HG03378 (cell line): ENCODE data around the gene DCHS1.

ENCODE experiments used
- ATAC-seq: cut with Tn5 transposase; IDR thresholded peaks from one replicate; pipeline ENCODE4 v1.9.1; 2021; ENCODE audit warnings: mild to moderate bottlenecking, moderate library complexity; ENCODE audit not compliant: unreplicated experiment

The DCHS1 gene

GRCh38 chr11:6599881-6600390, 55.7 kb downstream of the DCHS1 start:
- no peak for ATAC-seq

- ATAC-seq, result no peak
Measured at GRCh38 chr11:6599449-6599848, 56.2 kb downstream of the DCHS1 start.

- no peak for ATAC-seq
Measured at GRCh38 chr11:6598555-6598954, 57.1 kb downstream of the DCHS1 start.

- ATAC-seq, result no peak
Measured at GRCh38 chr11:6596239-6596877, 59.3 kb downstream of the DCHS1 start.

- no peak for ATAC-seq
Measured at GRCh38 chr11:6594142-6594768, 61.4 kb downstream of the DCHS1 start.

GRCh38 chr11:6588018-6588417, 67.6 kb downstream of the DCHS1 start:
- ATAC-seq, result no peak

- ATAC-seq, result no peak
Measured at GRCh38 chr11:6587360-6587953, 68.2 kb downstream of the DCHS1 start.

GRCh38 chr11:6586434-6587359, 68.9 kb downstream of the DCHS1 start:
- no peak for ATAC-seq

- ATAC-seq, result no peak
Measured at GRCh38 chr11:6584528-6584927, 71.1 kb downstream of the DCHS1 start.

GRCh38 chr11:6583584-6583983, 72.0 kb downstream of the DCHS1 start:
- no peak for ATAC-seq

- no peak for ATAC-seq
Measured at GRCh38 chr11:6579681-6580080, 75.9 kb downstream of the DCHS1 start.

GRCh38 chr11:6578134-6578533, 77.5 kb downstream of the DCHS1 start:
- no peak for ATAC-seq

GRCh38 chr11:6576471-6577373, 78.9 kb downstream of the DCHS1 start:
- no peak for ATAC-seq

GRCh38 chr11:6574816-6575715, 80.5 kb downstream of the DCHS1 start:
- no peak for ATAC-seq

GRCh38 chr11:6572215-6572614, 83.4 kb downstream of the DCHS1 start:
- no peak for ATAC-seq

GRCh38 chr11:6571434-6572008, 84.1 kb downstream of the DCHS1 start:
- no peak for ATAC-seq
